Activated naive CD4-positive, alpha-beta T cell treated with anti-CD3 and anti-CD28 coated beads for 36 hours (primary cell): ENCODE data around the gene GPC1. TPM values are rescaled to one million over a fixed set of nuclear protein-coding genes. Genes with fewer than 3 reads are reported as not detected.

Source experiments
- CTCF ChIA-PET: fragments of 350-600 bp; sonication (Branson Sonifier 250); formaldehyde crosslinking; loops from one replicate; lab custom pipeline; 2021; ENCODE audit warnings: antibody characterized with exemption; lab: Charles Lee
- DNase-seq: peaks from one replicate; pipeline ENCODE4 v3.0.0-alpha.2; 2020
- H3K27ac Mint-ChIP-seq: one replicate; pipeline ENCODE4 v1.8.0; 2021; ENCODE audit warnings: mild to moderate bottlenecking, mixed read lengths
- H3K27me3 Mint-ChIP-seq: one replicate; pipeline ENCODE4 v1.8.0; 2021; ENCODE audit warnings: low read depth, mixed read lengths
- H3K36me3 Mint-ChIP-seq: one replicate; pipeline ENCODE4 v1.8.0; 2021; ENCODE audit warnings: low read depth, mixed read lengths
- H3K4me1 Mint-ChIP-seq: one replicate; pipeline ENCODE4 v1.8.0; 2021; ENCODE audit warnings: low read depth, mixed read lengths
- H3K4me3 Mint-ChIP-seq: one replicate; pipeline ENCODE4 v1.8.0; 2021; ENCODE audit warnings: mild to moderate bottlenecking, moderate library complexity, mixed read lengths
- H3K9me3 Mint-ChIP-seq: one replicate; pipeline ENCODE4 v1.8.0; 2021; ENCODE audit warnings: mixed read lengths
- intact Hi-C: fragments of 100-400 bp; cut with micrococcal nuclease; formaldehyde crosslinking; loops from one replicate; pipeline ENCODE4 v1.15.1; 2023
- total RNA-seq, 2 experiments: library from RNA; stranded (reverse); gene quantifications; one replicate each; pipeline ENCODE4 v1.2.3, GENCODE V29; 2021

Gene GPC1
- total RNA-seq, 2 experiments from 2014 or later, result 1.2 to 1.5 TPM

GRCh38 chr2:240399419-240400324 is 35.8 kb upstream of the GPC1 start:
- intact Hi-C loops, result no loop called here
- CTCF ChIA-PET, result no interaction called here

GRCh38 chr2:240400371-240401161 is 34.9 kb upstream of the GPC1 start:
- H3K4me3 Mint-ChIP-seq, result no peak overlapping the region
- CTCF ChIA-PET, result no interaction called here
- intact Hi-C loops, result no loop called here
- no peaks in the 10 kb centered on the region for H3K36me3 Mint-ChIP-seq
- peaks cover 13% of the 10 kb centered on the region for H3K4me1 Mint-ChIP-seq
- H3K27ac Mint-ChIP-seq, result no peak overlapping the region
- no peaks in the 10 kb centered on the region for H3K9me3 Mint-ChIP-seq
- no peak for DNase-seq
- H3K27me3 Mint-ChIP-seq, result no peaks in the 10 kb centered on the region

More at GRCh38 chr2:240399419-240400324, 35.8 kb upstream of the GPC1 start:
- H3K4me3 Mint-ChIP-seq, result no peak overlapping the region
- no peak overlapping the region for H3K27ac Mint-ChIP-seq
- no peaks in the 10 kb centered on the region for H3K9me3 Mint-ChIP-seq
- H3K36me3 Mint-ChIP-seq, result no peaks in the 10 kb centered on the region
- DNase-seq, result no peak
- no peaks in the 10 kb centered on the region for H3K27me3 Mint-ChIP-seq
- peaks cover 13% of the 10 kb centered on the region for H3K4me1 Mint-ChIP-seq

GRCh38 chr2:240401308-240401707 is 34.2 kb upstream of the GPC1 start:
- H3K27ac Mint-ChIP-seq, result no peak overlapping the region
- H3K4me3 Mint-ChIP-seq, result no peak overlapping the region
- H3K4me1 Mint-ChIP-seq, result peaks cover 13% of the 10 kb centered on the region
- no peaks in the 10 kb centered on the region for H3K9me3 Mint-ChIP-seq
- CTCF ChIA-PET, result no interaction called here
- no peaks in the 10 kb centered on the region for H3K36me3 Mint-ChIP-seq
- no peaks in the 10 kb centered on the region for H3K27me3 Mint-ChIP-seq
- intact Hi-C loops, result no loop called here
- no peak for DNase-seq

- H3K4me1 Mint-ChIP-seq, result peaks cover 13% of the 10 kb centered on the region
- no peaks in the 10 kb centered on the region for H3K27me3 Mint-ChIP-seq
- H3K27ac Mint-ChIP-seq, result no peak overlapping the region
- no peak for DNase-seq
- CTCF ChIA-PET, result no interaction called here
- no peaks in the 10 kb centered on the region for H3K9me3 Mint-ChIP-seq
- intact Hi-C loops, result no loop called here
- H3K4me3 Mint-ChIP-seq, result no peak overlapping the region
- H3K36me3 Mint-ChIP-seq, result no peaks in the 10 kb centered on the region
Measured at GRCh38 chr2:240401781-240402551, 33.5 kb upstream of the GPC1 start.

- Mint-ChIP-seq H3K4me3 (no peak overlapping the region), H3K36me3 (no peaks in the 10 kb centered on the region), H3K4me1 (peaks cover 13% of the 10 kb centered on the region), H3K9me3 (no peaks in the 10 kb centered on the region), H3K27ac (no peak overlapping the region), H3K27me3 (no peaks in the 10 kb centered on the region)
- intact Hi-C loops, result no loop called here
- CTCF ChIA-PET, result interaction anchor here (0.8 kb wide), 1 partner anchor 438 kb away, joined by 3 read pairs; no protein-coding TSS in a partner anchor
- DNase-seq, result no peak
Measured at GRCh38 chr2:240402566-240403272, 32.7 kb upstream of the GPC1 start.

GRCh38 chr2:240403396-240404104 is 31.9 kb upstream of the GPC1 start:
- no peak for DNase-seq
- CTCF ChIA-PET, result interaction anchor here (0.8 kb wide), 1 partner anchor 437 kb away, joined by 3 read pairs; no protein-coding TSS in a partner anchor

GRCh38 chr2:240404174-240404852 is 31.1 kb upstream of the GPC1 start:
- Mint-ChIP-seq H3K4me1 (peaks cover 13% of the 10 kb centered on the region), H3K9me3 (no peaks in the 10 kb centered on the region), H3K27me3 (no peaks in the 10 kb centered on the region), H3K27ac (no peak overlapping the region), H3K4me3 (no peak overlapping the region), H3K36me3 (no peaks in the 10 kb centered on the region)
- DNase-seq, result no peak
- intact Hi-C loops, result no loop called here
- CTCF ChIA-PET, result no interaction called here

More at GRCh38 chr2:240403396-240404104, 31.9 kb upstream of the GPC1 start:
- Mint-ChIP-seq H3K27me3 (no peaks in the 10 kb centered on the region), H3K9me3 (no peaks in the 10 kb centered on the region), H3K36me3 (no peaks in the 10 kb centered on the region), H3K4me1 (peaks cover 13% of the 10 kb centered on the region), H3K4me3 (no peak overlapping the region), H3K27ac (no peak overlapping the region)
- intact Hi-C loops, result no loop called here

GRCh38 chr2:240405133-240405532 is 30.3 kb upstream of the GPC1 start:
- H3K36me3 Mint-ChIP-seq, result no peaks in the 10 kb centered on the region
- H3K27me3 Mint-ChIP-seq, result no peaks in the 10 kb centered on the region
- intact Hi-C loops, result no loop called here
- DNase-seq, result no peak
- no peak overlapping the region for H3K27ac Mint-ChIP-seq
- H3K9me3 Mint-ChIP-seq, result no peaks in the 10 kb centered on the region
- CTCF ChIA-PET, result no interaction called here
- no peak overlapping the region for H3K4me3 Mint-ChIP-seq
- peaks cover 13% of the 10 kb centered on the region for H3K4me1 Mint-ChIP-seq

- Mint-ChIP-seq H3K27me3 (no peaks in the 10 kb centered on the region), H3K36me3 (no peaks in the 10 kb centered on the region), H3K27ac (no peak overlapping the region), H3K9me3 (no peaks in the 10 kb centered on the region), H3K4me3 (no peak overlapping the region), H3K4me1 (peaks cover 13% of the 10 kb centered on the region)
- CTCF ChIA-PET, result no interaction called here
- DNase-seq, result no peak
- intact Hi-C loops, result no loop called here
Measured at GRCh38 chr2:240405684-240406313, 29.7 kb upstream of the GPC1 start.

GRCh38 chr2:240407090-240407489 is 28.4 kb upstream of the GPC1 start:
- intact Hi-C loops, result no loop called here
- Mint-ChIP-seq H3K27ac (no peak overlapping the region), H3K27me3 (no peaks in the 10 kb centered on the region), H3K9me3 (no peaks in the 10 kb centered on the region), H3K4me3 (no peak overlapping the region), H3K36me3 (no peaks in the 10 kb centered on the region), H3K4me1 (peaks cover 13% of the 10 kb centered on the region)
- CTCF ChIA-PET, result no interaction called here
- DNase-seq, result no peak
